ENCODE results near the gene TPCN2.

The TPCN2 gene

GRCh38 chr11:69080257-69080995 lies 31.7 kb downstream of the TPCN2 start:
- TF ChIP-seq, protein P1, sequence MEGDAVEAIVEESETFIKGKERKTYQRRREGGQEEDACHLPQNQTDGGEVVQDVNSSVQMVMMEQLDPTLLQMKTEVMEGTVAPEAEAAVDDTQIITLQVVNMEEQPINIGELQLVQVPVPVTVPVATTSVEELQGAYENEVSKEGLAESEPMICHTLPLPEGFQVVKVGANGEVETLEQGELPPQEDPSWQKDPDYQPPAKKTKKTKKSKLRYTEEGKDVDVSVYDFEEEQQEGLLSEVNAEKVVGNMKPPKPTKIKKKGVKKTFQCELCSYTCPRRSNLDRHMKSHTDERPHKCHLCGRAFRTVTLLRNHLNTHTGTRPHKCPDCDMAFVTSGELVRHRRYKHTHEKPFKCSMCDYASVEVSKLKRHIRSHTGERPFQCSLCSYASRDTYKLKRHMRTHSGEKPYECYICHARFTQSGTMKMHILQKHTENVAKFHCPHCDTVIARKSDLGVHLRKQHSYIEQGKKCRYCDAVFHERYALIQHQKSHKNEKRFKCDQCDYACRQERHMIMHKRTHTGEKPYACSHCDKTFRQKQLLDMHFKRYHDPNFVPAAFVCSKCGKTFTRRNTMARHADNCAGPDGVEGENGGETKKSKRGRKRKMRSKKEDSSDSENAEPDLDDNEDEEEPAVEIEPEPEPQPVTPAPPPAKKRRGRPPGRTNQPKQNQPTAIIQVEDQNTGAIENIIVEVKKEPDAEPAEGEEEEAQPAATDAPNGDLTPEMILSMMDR (IDR thresholded peaks at IDR 0.05; ENCODE audit: low read depth, low read length) = no peak
- no peak overlapping the region for H3K4me3 ChIP-seq (ENCODE audit: low read depth, low read length)

DNA sequence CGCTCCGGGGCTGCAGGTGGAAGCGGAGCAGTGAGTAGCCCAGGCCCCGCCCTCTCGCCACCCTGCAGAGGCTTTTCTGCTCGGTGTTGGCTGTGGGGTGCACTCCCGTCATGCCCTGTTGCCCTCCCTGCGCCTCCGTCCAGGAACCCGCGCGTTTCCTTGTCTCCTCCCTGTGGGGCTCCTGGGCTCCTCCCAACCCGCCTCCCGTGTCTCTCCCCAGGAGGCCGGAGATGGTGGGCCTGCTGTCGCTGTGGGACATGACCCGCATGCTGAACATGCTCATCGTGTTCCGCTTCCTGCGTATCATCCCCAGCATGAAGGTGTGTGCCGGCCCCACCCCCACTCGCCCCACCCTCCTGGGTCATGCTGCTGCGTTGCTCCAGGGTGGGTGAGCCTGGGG lies 32.4 kb downstream of the TPCN2 start:
- H3K4me3 ChIP-seq (ENCODE audit: low read depth, low read length) = no peak overlapping the region
- TF ChIP-seq, protein P1 (IDR thresholded peaks at IDR 0.05; ENCODE audit: low read depth, low read length) = no peak

DNA sequence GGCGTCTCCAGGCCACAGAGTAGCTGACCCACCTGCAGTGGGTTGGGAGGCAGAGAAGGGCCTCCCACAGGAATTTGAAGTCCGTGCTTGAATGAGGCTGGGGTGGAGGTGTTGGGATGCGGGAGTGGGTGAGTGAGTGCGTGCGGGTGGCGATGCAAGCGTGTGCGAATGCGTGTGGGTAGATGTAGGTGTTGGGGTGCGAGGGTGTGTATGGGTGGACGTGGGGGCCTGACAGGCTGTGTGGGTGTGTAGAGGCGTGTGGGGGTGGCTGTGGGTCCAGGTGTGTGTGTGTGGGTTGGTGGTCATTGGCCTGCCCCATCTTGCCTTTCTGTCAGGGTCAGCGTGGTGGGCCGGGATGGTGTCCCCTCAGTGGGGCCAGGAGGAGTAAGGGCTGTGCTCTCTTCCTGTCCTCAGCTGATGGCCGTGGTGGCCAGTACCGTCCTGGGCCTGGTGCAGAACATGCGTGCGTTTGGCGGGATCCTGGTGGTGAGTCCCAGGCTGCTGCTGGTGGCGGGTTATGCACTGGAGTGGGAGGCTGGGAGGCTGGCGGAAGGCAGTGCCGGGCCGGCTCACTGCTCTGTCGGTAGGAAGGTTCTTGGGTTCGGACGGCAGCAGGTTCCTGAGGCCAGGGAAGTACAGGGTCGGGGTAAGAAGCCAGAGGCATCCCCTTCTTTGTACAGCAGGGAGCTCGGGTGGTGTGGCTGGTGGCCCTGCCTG lies 35.0 kb downstream of the TPCN2 start:
- TF ChIP-seq, protein P1 (IDR thresholded peaks at IDR 0.05; ENCODE audit: low read depth, low read length) = no peak

DNA sequence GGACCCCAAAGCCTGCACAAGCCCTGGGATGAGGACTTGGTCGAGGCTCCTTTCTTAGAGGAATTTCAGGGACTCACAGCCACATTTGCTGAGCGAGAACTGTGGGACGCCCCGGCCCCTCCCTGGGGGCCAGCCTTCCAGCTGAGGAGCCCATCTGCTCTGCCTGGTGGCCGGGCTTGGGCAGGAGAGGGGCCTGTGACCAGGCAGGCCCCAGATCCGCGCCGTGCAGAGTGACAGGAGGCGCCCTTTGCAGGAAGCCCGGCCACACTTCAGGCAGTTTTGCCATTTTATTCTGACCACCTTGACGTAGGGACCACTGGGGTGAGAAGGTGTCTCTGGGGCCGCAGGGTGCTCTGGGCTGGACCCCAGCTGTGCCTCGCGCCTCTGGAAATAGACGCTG lies 35.6 kb downstream of the TPCN2 start:
- TF ChIP-seq, protein P1 (IDR thresholded peaks at IDR 0.05; ENCODE audit: low read depth, low read length) = no peak
- H3K4me3 ChIP-seq (ENCODE audit: low read depth, low read length) = no peak overlapping the region

More for the DNA sequence above, 35.0 kb downstream of the TPCN2 start:
- H3K4me3 ChIP-seq (ENCODE audit: low read depth, low read length) = no peak overlapping the region

DNA sequence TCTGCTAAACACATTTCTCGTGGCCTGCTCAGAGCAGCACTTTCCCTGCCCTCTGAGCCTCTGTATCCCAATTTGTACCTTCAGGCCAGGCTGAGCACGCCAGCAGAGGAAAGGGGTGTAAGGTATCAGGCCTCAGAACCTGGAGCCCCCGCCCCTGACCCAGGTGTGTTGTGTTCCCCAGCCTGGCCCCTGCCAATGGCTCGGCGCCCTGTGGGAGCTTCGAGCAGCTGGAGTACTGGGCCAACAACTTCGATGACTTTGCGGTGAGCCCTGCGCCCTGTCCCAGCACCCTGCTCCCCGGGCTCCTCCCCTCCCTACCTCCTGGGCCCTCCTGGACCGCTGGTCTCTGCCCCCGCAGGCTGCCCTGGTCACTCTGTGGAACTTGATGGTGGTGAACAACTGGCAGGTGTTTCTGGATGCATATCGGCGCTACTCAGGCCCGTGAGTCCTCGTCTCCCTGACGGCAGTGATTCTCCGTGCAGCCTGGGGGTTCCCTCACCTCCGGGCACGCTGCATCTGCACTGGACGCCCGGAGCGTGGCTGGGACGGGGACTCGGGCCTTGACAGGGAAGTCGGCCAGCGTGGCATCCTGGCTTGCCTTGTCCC lies 36.9 kb downstream of the TPCN2 start:
- H3K4me3 ChIP-seq (ENCODE audit: low read depth, low read length) = no peak overlapping the region

DNA sequence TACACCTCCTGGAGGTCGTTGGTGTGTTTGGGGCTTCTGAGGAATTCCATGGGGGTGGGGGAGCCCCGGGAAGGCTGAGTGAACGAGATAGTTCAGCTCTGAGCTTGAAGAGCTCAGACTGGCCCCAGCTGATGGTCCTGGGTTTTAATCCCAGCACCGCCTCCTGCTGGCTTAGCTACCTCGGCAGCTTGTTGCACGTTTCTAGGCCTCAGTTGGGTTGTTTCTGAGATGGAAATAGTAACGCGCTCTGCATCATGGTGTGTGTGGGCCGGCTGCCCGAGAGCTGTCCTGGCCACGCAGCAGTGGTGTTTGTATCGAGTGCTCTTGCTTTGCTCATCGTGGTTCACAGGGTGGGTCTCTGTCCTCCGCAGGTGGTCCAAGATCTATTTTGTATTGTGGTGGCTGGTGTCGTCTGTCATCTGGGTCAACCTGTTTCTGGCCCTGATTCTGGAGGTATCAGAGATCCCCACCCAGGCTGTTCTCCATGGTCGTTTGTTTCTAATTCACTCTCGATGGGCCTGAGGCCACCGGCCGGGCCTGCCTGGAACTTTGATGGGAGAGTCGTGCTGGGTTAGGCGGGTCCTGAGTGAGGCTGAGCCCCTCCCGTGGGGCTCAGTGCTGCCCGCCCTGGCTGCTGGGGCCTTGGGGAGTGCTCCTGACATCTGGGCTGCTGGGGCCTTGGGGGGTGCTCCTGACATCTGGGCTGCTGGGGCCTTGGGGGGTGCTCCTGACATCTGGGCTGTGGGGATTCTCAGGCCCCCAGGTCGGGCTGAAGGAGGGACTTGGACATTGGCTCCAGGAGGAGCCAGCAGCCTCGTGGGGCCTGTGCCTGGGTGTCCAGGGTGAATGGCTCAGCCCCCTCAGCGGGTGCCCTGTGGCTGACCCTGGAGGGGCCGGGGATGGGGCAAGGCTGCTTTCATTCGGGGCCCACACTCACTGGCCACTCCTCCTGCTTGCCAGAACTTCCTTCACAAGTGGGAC lies 37.7 kb downstream of the TPCN2 start:
- no peak overlapping the region for H3K4me3 ChIP-seq (ENCODE audit: low read depth, low read length)
- TF ChIP-seq, protein P1 (IDR thresholded peaks at IDR 0.05; ENCODE audit: low read depth, low read length) = no peak

More for the DNA sequence above, 36.9 kb downstream of the TPCN2 start:
- TF ChIP-seq, protein P1 (IDR thresholded peaks at IDR 0.05; ENCODE audit: low read depth, low read length) = no peak

Data from WI38 (cell line).